C4-2B (cell line): ENCODE measurements around the gene TOR4A.

ENCODE experiments used
- H3K27ac ChIP-seq: fragments of 450-650 bp; 2 replicates; pipeline ENCODE4 v1.5.1; 2017
- ZFX ChIP-seq: fragments of 450-650 bp; IDR thresholded peaks from 2 replicates; pipeline ENCODE4 v1.6.1; 2017
- TF ChIP-seq, protein P1 (sequence below): fragments of 450-650 bp; conservative IDR thresholded peaks from 2 replicates; pipeline ENCODE4 v1.5.1; 2017; ENCODE audit warnings: mild to moderate bottlenecking

TOR4A gene

GRCh38 chr9:137266585-137267453, 10.7 kb upstream of the TOR4A start:
- TF ChIP-seq, protein P1, sequence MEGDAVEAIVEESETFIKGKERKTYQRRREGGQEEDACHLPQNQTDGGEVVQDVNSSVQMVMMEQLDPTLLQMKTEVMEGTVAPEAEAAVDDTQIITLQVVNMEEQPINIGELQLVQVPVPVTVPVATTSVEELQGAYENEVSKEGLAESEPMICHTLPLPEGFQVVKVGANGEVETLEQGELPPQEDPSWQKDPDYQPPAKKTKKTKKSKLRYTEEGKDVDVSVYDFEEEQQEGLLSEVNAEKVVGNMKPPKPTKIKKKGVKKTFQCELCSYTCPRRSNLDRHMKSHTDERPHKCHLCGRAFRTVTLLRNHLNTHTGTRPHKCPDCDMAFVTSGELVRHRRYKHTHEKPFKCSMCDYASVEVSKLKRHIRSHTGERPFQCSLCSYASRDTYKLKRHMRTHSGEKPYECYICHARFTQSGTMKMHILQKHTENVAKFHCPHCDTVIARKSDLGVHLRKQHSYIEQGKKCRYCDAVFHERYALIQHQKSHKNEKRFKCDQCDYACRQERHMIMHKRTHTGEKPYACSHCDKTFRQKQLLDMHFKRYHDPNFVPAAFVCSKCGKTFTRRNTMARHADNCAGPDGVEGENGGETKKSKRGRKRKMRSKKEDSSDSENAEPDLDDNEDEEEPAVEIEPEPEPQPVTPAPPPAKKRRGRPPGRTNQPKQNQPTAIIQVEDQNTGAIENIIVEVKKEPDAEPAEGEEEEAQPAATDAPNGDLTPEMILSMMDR, result no peak
- TF ChIP-seq ZFX, result no peak
- peak overlapping the region; percentile 99 for H3K27ac ChIP-seq

GRCh38 chr9:137267933-137268355, 9.6 kb upstream of the TOR4A start:
- peak overlapping the region; percentile 99 for H3K27ac ChIP-seq

DNA sequence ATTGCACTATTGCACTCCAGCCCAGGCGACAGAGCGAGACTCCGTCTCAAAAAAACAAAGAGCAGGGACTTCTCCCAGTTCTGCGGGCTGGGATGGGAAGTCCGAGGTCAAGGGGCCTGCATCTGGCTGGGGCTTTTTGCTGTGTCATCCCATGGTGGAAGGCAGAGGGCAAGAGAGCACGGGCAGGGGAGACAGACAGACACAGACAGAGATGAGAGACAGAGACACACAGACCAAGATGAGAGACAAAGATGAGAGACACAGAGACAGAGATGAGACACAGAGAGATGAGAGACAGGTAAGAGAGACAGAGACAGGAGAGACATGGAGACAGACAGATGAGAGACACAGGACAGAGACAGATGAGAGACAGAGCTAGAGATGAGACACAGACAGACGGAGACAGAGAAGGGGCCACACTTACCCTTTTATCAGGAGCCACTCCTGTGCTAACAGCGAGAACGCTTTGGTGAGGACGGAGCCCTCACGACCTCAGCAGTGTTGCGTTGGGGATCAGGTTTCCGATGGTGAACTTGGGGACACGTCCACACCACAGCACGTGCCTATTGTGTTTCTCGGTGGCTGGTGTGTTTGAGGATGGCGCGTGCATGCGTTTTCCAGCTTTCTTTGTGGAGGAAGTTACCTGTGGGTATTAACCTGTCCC, 8.9 kb upstream of the TOR4A start:
- no peak for TF ChIP-seq ZFX
- TF ChIP-seq, protein P1, result no peak
- peak overlapping the region; percentile 99 for H3K27ac ChIP-seq

More at GRCh38 chr9:137267933-137268355, 9.6 kb upstream of the TOR4A start:
- no peak for TF ChIP-seq ZFX
- TF ChIP-seq, protein P1, result no peak

GRCh38 chr9:137269231-137269772, 8.2 kb upstream of the TOR4A start:
- TF ChIP-seq, protein P1, result no peak
- TF ChIP-seq ZFX, result no peak
- H3K27ac ChIP-seq, result peak overlapping the region; percentile 99

DNA sequence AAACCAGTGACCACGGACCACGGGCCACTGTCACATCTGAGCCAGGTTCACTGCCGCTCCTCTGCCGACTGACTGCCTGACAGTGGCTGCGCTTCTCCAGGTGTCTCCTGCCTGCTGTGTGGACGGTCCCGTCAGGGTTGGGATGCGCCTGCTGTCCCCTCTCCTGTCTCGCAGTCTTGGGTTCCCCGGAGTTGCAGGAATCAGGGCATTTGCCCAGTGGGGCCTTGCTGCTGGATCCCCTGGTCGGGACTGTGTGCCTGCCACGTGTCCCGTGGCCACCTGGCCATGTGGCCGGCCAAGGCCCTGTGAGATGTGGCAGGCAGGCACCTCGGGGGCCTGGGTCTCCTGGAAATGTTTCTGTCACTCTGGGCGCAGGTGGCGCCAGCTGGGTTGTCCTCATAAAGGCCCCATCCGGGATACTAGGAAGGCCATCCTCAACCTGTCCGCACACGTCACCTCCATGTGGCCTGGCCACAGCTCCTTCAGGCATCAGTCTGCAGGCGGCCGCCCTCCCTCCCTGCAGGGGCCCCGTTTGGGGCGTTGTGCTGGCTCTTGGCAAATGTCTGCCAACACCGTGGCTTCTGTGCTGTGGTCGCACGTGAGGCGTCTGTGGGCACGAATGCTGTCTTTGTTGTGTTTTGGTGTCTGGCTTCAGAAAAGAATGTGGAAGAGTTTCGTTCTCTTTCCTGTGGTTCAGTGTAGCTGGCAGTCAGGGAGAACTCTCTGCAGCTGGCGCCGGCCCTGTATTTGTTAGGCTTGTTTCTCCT, 6.4 kb upstream of the TOR4A start:
- peak overlapping the region; percentile 99 for H3K27ac ChIP-seq
- TF ChIP-seq ZFX, result no peak
- TF ChIP-seq, protein P1, result no peak

DNA sequence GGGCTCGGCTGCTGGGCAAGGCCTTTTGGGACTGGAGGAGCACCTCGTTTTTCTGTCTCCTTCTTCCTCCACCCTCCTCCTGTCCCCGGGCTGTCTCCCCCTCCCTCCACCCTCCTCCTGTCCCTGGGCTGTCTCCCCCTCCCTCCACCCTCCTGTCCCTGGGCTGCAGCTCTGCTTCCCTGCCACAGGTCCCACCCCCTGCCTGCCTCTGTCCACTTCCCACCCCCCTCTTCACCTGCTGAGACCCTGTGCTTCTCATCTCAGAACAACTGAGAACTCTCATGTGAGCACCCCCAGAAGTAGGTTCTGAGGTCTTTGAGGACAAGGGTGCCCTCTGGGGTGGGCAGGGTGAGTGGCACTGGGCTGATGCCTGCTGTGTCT, 5.8 kb upstream of the TOR4A start:
- H3K27ac ChIP-seq, result no peak overlapping the region; the same call in 1 of the 2 replicates
- no peak for TF ChIP-seq ZFX
- TF ChIP-seq, protein P1, result no peak
